Caco-2 (cell line): ENCODE data around the gene SH3YL1. TPM values are rescaled to one million over a fixed set of nuclear protein-coding genes. Genes with fewer than 3 reads are reported as not detected.
A peak's percentile ranks its signal among the peaks of the same experiment; 100 is the strongest.

Source experiments
- BruUV-seq: library from RNA; stranded (reverse); fragments of 400-500 nt; replicated peaks from 2 replicates; lab custom pipeline; 2021; lab: Mats Ljungman, UMichigan
- CTCF ChIA-PET: fragments of 300-600 bp; sonication (Branson Sonifier 250); formaldehyde crosslinking; loops from one replicate; lab custom pipeline; 2022; ENCODE audit warnings: antibody characterized with exemption; lab: Charles Lee
- POLR2A ChIA-PET: fragments of 300-600 bp; sonication (Branson Sonifier 250); formaldehyde crosslinking; loops from one replicate; lab custom pipeline; 2022; ENCODE audit warnings: antibody characterized with exemption; lab: Charles Lee
- DNase-seq, 2 experiments: peaks; one replicate each; pipeline versions ENCODE4 v3.0.0 to v3.0.0-alpha.2; 2020 to 2022
- H3K27me3 ChIP-seq: replicated peaks from 2 replicates; pipeline ENCODE4 v1.6.0; 2011; ENCODE audit warnings: low read length; ENCODE audit not compliant: control insufficient read depth, insufficient read depth
- H3K36me3 ChIP-seq: 2 replicates; pipeline ENCODE4 v1.5.1; 2011; ENCODE audit warnings: low read length; ENCODE audit not compliant: control insufficient read depth, insufficient read depth
- H3K4me1 ChIP-seq: fragments of 250-450 bp; sonication (Bioruptor Pico); 2 replicates; pipeline ENCODE4 v1.5.1; 2020; ENCODE audit warnings: mild to moderate bottlenecking
- H3K4me3 ChIP-seq: 2 replicates; pipeline ENCODE4 v1.5.1; 2011; ENCODE audit warnings: low read depth, mild to moderate bottlenecking, control low read depth, low read length
- H3K9me3 ChIP-seq: fragments of 250-450 bp; sonication (Bioruptor Pico); 2 replicates; pipeline ENCODE4 v1.5.1; 2020; ENCODE audit warnings: mild to moderate bottlenecking, moderate library complexity
- H3K27ac Mint-ChIP-seq: one replicate; pipeline ENCODE4 v1.8.0; 2022; ENCODE audit warnings: mixed read lengths; ENCODE audit not compliant: unreplicated experiment
- H3K27me3 Mint-ChIP-seq: one replicate; pipeline ENCODE4 v1.8.0; 2022; ENCODE audit warnings: mixed read lengths; ENCODE audit not compliant: insufficient read depth, unreplicated experiment
- H3K36me3 Mint-ChIP-seq: one replicate; pipeline ENCODE4 v1.8.0; 2022; ENCODE audit warnings: mild to moderate bottlenecking, mixed read lengths; ENCODE audit not compliant: insufficient read depth, unreplicated experiment
- H3K4me1 Mint-ChIP-seq: one replicate; pipeline ENCODE4 v1.8.0; 2022; ENCODE audit warnings: low read depth, mixed read lengths; ENCODE audit not compliant: unreplicated experiment
- H3K4me3 Mint-ChIP-seq: one replicate; pipeline ENCODE4 v1.8.0; 2022; ENCODE audit warnings: mild to moderate bottlenecking, moderate library complexity, mixed read lengths; ENCODE audit not compliant: unreplicated experiment
- H3K9me3 Mint-ChIP-seq: one replicate; pipeline ENCODE4 v1.8.0; 2022; ENCODE audit warnings: mixed read lengths; ENCODE audit not compliant: unreplicated experiment
- intact Hi-C: fragments of 100-400 bp; cut with micrococcal nuclease; formaldehyde crosslinking; loops from one replicate; pipeline ENCODE4 v1.10.0; 2022; ENCODE audit not compliant: unreplicated experiment
- total RNA-seq: library from RNA; stranded (reverse); gene quantifications from 2 replicates; pipeline ENCODE4 v1.2.3, GENCODE V29; 2022
- TF ChIP-seq, protein P1 (sequence below), 2 experiments: fragments of 200-600 bp in 1 of 2; IDR thresholded peaks; 1 replicate in 1 of 2; 2 replicates in 1 of 2; pipeline versions ENCODE4 v1.5.1 to v1.8.0; 2011 to 2022; ENCODE audit warnings: antibody characterized with exemption in 1 of 2, control low read depth in 1 of 2, inconsistent platforms in 1 of 2, low read depth in 1 of 2, low read length in 1 of 2, mild to moderate bottlenecking in 1 of 2, moderate library complexity in 1 of 2; ENCODE audit not compliant: insufficient read depth in 1 of 2, severe bottlenecking in 1 of 2, unreplicated experiment in 1 of 2

SH3YL1 gene
- total RNA-seq, 1 experiment from 2014 or later, result 76.0 TPM

DNA sequence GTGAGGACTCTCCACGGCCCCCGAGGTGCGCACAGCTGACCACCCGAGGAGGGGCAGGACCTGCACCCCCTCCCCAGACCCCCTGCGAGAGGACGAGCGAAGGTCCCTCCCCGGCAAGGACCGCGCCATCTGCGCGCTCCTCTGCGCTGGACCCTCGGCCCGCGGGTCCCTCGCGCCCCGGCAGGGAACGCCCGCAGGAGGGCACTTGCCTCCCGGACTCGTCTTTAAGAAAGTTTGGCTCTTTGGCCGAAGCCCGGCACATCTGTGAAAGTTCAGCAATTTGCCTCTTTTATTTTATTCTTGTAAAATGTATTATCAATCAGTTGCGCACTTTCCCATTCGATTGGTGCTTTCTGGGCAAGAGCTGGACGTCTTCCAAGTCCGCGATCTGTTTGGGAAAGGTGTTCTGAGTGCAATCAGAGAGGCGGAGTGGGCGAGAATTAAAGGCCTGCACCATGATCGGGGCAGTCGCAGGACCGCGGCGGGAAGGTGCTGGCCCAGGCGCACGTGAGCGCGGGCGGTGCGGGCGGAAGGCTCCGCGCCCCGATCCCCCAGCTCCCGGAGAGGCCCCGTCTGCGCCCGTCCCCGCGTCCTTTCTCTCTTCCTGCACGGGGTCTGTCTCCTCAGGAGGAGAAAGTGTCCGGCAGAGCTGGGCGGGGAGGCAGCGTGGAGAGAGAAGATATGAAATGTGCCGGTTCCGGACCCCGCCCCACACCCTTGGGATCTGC lies 25.7 kb upstream of the SH3YL1 start:
- Mint-ChIP-seq H3K4me1 (no peaks in the 10 kb centered on the region), H3K4me3 (peak overlapping the region; percentile 67), H3K36me3 (no peaks in the 10 kb centered on the region), H3K27ac (no peak overlapping the region), H3K27me3 (peaks cover 12% of the 10 kb centered on the region), H3K9me3 (no peaks in the 10 kb centered on the region)
- Histone ChIP-seq H3K9me3 (no peaks in the 10 kb centered on the region), H3K4me3 (peak overlapping the region; percentile 41), H3K4me1 (peaks cover 4% of the 10 kb centered on the region; the same call in 1 of the 2 replicates), H3K36me3 (no peaks in the 10 kb centered on the region), H3K27me3 (no peaks in the 10 kb centered on the region; the same call in none of the 2 replicates)
- TF ChIP-seq, protein P1, sequence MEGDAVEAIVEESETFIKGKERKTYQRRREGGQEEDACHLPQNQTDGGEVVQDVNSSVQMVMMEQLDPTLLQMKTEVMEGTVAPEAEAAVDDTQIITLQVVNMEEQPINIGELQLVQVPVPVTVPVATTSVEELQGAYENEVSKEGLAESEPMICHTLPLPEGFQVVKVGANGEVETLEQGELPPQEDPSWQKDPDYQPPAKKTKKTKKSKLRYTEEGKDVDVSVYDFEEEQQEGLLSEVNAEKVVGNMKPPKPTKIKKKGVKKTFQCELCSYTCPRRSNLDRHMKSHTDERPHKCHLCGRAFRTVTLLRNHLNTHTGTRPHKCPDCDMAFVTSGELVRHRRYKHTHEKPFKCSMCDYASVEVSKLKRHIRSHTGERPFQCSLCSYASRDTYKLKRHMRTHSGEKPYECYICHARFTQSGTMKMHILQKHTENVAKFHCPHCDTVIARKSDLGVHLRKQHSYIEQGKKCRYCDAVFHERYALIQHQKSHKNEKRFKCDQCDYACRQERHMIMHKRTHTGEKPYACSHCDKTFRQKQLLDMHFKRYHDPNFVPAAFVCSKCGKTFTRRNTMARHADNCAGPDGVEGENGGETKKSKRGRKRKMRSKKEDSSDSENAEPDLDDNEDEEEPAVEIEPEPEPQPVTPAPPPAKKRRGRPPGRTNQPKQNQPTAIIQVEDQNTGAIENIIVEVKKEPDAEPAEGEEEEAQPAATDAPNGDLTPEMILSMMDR (IDR thresholded peaks at IDR 0.05; ENCODE audit: insufficient read depth in 1 of 2, low read depth in 1 of 2, low read length in 1 of 2, severe bottlenecking in 1 of 2, unreplicated experiment in 1 of 2), result no peak
- ChIA-PET POLR2A (no interaction called here), CTCF (interaction anchor here (1.5 to 1.7 kb wide), 2 partner anchors 43 kb away, joined by 5 to 6 read pairs; no protein-coding TSS in a partner anchor)
- BruUV-seq, result no TSS peak
- DNase-seq, result peak in 1 of 2 experiments; percentile 28
- intact Hi-C loops, result loop anchor here (1.0 kb wide), 3 partner anchors 43 to 348 kb away; no protein-coding TSS in a partner anchor

DNA sequence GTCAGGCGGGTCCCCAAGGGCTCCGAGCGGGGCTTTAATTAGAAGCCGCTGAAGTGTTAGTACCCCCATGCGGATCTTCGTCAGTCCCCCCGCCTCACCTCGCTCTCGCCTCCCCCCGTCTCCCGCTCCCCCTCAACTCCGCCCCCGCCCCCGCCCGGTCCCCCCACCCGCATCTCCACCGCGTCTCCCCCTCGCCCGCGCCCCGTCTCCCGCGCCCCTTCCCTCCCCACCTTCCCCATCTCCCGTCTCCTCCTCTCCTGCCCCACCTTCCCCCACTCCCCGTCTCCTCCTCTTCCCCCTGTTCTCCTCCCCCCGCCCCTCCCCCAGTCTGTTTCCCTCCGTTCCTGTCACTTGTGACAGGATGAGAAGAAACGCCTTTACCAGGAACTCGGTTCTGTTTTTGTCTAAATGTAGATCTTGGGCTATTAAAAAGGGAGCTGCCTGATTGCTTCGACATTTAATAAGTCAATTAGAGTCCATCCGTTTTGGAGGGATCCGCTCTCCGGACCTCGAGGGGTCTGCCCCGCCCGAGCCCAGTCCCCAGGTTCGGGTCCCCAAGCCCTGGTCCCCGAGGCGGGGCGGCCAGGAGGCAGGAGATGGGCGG lies 25.0 kb upstream of the SH3YL1 start:
- TF ChIP-seq, protein P1 (IDR thresholded peaks at IDR 0.05; ENCODE audit: insufficient read depth in 1 of 2, low read depth in 1 of 2, low read length in 1 of 2, severe bottlenecking in 1 of 2, unreplicated experiment in 1 of 2), result no peak
- intact Hi-C loops, result no loop called here
- no peaks in the 10 kb centered on the region for H3K9me3 ChIP-seq
- peaks cover 4% of the 10 kb centered on the region; the same call in 1 of the 2 replicates for H3K4me1 ChIP-seq
- no peaks in the 10 kb centered on the region for H3K36me3 ChIP-seq
- no peaks in the 10 kb centered on the region; the same call in none of the 2 replicates for H3K27me3 ChIP-seq
- H3K4me3 ChIP-seq, result peak overlapping the region; percentile 41
- POLR2A ChIA-PET, result no interaction called here
- Mint-ChIP-seq H3K4me3 (peak overlapping the region; percentile 67), H3K36me3 (no peaks in the 10 kb centered on the region), H3K27ac (no peak overlapping the region), H3K4me1 (no peaks in the 10 kb centered on the region), H3K9me3 (no peaks in the 10 kb centered on the region), H3K27me3 (peaks cover 12% of the 10 kb centered on the region)
- CTCF ChIA-PET, result no interaction called here
- no TSS peak for BruUV-seq
- DNase-seq, result no peak

DNA sequence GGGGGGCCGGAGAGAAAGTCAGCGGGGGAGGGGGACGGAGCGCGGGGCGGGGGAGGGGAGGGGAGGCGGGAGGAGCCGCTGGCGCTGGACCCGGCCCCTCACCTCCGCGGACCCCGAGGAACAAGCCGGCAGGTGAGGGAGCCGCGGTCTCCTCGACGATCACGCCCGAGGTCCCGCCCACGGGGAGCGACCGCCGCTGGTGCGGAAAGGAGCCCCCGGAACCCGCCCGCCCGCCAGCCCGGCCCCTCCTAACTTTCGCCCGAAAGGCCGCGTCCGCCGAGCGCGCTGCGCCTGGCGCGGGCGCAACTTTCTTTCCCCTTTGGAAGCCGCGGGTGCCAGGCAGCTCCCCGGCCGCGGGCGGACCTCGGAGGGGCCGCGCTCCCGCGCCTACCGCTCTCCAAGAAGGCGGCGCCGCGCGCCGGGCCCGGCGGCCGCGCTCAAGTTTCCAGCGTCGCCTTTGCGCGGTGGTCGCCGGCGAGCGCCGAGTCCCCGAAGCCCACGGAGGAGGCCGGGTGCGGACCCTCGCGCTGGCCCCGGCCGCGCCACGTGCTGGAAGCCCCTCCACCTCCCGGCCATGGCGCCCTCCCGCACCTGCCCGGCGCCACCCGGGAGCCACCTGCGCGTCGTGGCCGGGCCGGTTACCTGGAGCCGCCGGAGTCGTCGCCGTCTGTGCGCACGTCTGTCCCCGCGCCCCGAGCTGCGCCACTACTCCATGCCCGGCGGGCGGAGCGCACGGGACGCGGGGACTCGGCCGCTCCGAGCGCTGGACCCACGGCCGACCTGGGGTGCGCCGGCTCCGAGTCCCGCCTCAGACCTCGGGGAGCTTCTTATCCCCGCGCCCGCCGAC lies 24.3 kb upstream of the SH3YL1 start, which contains the start of gene ALKAL2:
TSS of gene ALKAL2 (minus strand) at position 181 of the 847 bp plus-strand sequence. CDS start 256 bp downstream, outside the sequence.
- TF ChIP-seq, protein P1 (IDR thresholded peaks at IDR 0.05; ENCODE audit: insufficient read depth in 1 of 2, low read depth in 1 of 2, low read length in 1 of 2, severe bottlenecking in 1 of 2, unreplicated experiment in 1 of 2), result no peak
- DNase-seq, result peak in 1 of 2 experiments; percentile 18
- H3K27ac Mint-ChIP-seq, result no peak within 1 kb of the TSS
- intact Hi-C loops, result no loop called here
- H3K4me3 ChIP-seq, result peak within 1 kb of the TSS; percentile 26
- H3K4me1 Mint-ChIP-seq, result no peaks in the 10 kb centered on the region
- H3K36me3 ChIP-seq, result no peaks in the 10 kb centered on the region
- no peaks in the 10 kb centered on the region for H3K9me3 Mint-ChIP-seq
- no peaks in the 10 kb centered on the region for H3K9me3 ChIP-seq
- H3K4me1 ChIP-seq, result peaks cover 4% of the 10 kb centered on the region; the same call in 1 of the 2 replicates
- H3K27me3 Mint-ChIP-seq, result peaks cover 12% of the 10 kb centered on the region
- peak within 1 kb of the TSS; percentile 44 for H3K4me3 Mint-ChIP-seq
- ChIA-PET POLR2A (no interaction called here), CTCF (interaction anchor here (0.7 kb wide), 1 partner anchor 19 kb away, joined by 3 read pairs; no protein-coding TSS in a partner anchor)
- H3K27me3 ChIP-seq, result no peaks in the 10 kb centered on the region; the same call in none of the 2 replicates
- no peaks in the 10 kb centered on the region for H3K36me3 Mint-ChIP-seq
- BruUV-seq, result no TSS peak
